DOHH2 (cell line): ENCODE data around the gene SH3PXD2A.
"Not testable (repeated sequence)": the region's sequence is repeated elsewhere in the genome, so short reads cannot be mapped to it uniquely, and the experiment has no call there.

Experiments
- H3F3A ChIP-seq: fragments of 200-600 bp; sonication (generic), shearing (Covaris generic); 2 replicates; pipeline ENCODE4 v1.6.0; 2016; ENCODE audit warnings: antibody characterized with exemption, mild to moderate bottlenecking; ENCODE audit not compliant: control insufficient read depth, insufficient read depth
- H3K27ac ChIP-seq: fragments of 200-600 bp; sonication (generic); 2 replicates; pipeline ENCODE4 v1.5.1; 2014; ENCODE audit warnings: low read depth, mild to moderate bottlenecking, low read length, moderate library complexity
- H3K27me3 ChIP-seq: fragments of 200-600 bp; sonication (generic); 2 replicates; pipeline ENCODE4 v1.6.1; 2014; ENCODE audit warnings: mild to moderate bottlenecking, low read length, mixed read lengths; ENCODE audit not compliant: control insufficient read depth
- H3K36me3 ChIP-seq: fragments of 200-600 bp; sonication (generic); 2 replicates; pipeline ENCODE4 v1.6.1; 2014; ENCODE audit warnings: mild to moderate bottlenecking, low read length, moderate library complexity, mixed read lengths; ENCODE audit not compliant: control insufficient read depth
- H3K4me1 ChIP-seq: fragments of 200-600 bp; sonication (generic); 2 replicates; pipeline ENCODE4 v1.6.1; 2014; ENCODE audit warnings: mild to moderate bottlenecking, low read length, mixed read lengths; ENCODE audit not compliant: control insufficient read depth
- H3K4me2 ChIP-seq: fragments of 200-600 bp; sonication (generic); 2 replicates; pipeline ENCODE4 v1.6.0; 2014; ENCODE audit warnings: mild to moderate bottlenecking, low read length, moderate library complexity
- H3K4me3 ChIP-seq: fragments of 200-600 bp; sonication (generic); 2 replicates; pipeline ENCODE4 v1.5.1; 2014; ENCODE audit warnings: mild to moderate bottlenecking, low read length, mixed read lengths
- H3K79me2 ChIP-seq: fragments of 200-600 bp; sonication (generic); 2 replicates; pipeline ENCODE4 v1.6.1; 2014; ENCODE audit warnings: mild to moderate bottlenecking, low read length, mixed read lengths; ENCODE audit not compliant: control insufficient read depth
- H3K9me2 ChIP-seq: fragments of 200-600 bp; sonication (generic); replicated peaks from 2 replicates; pipeline ENCODE4 v1.6.1; 2014; ENCODE audit warnings: mild to moderate bottlenecking, low read length, mixed read lengths; ENCODE audit not compliant: control insufficient read depth
- H3K9me3 ChIP-seq: fragments of 200-600 bp; sonication (generic); 2 replicates; pipeline ENCODE4 v1.6.1; 2014; ENCODE audit warnings: antibody characterized with exemption, low read length, mixed read lengths; ENCODE audit not compliant: control insufficient read depth, insufficient read depth
- H4K20me1 ChIP-seq: fragments of 200-600 bp; sonication (generic); 2 replicates; pipeline ENCODE4 v1.6.0; 2014; ENCODE audit warnings: low read depth, mild to moderate bottlenecking, antibody characterized with exemption, low read length, moderate library complexity; ENCODE audit not compliant: control insufficient read depth, insufficient read depth
- EZH2phosphoT487 ChIP-seq: fragments of 200-600 bp; sonication (generic); IDR thresholded peaks from 2 replicates; pipeline ENCODE4 v1.6.1; 2017; ENCODE audit warnings: borderline replicate concordance, mild to moderate bottlenecking, antibody characterized with exemption, low read length, moderate library complexity, mixed read lengths
- TF ChIP-seq, protein P1 (sequence below): fragments of 200-600 bp; sonication (generic); IDR thresholded peaks from one replicate; pipeline ENCODE4 v1.5.1; 2014; ENCODE audit warnings: antibody characterized with exemption, mild to moderate bottlenecking, low read depth, low read length; ENCODE audit not compliant: poor library complexity, severe bottlenecking

SH3PXD2A gene

GRCh38 chr10:103732339-103733044 is 122.9 kb downstream of the SH3PXD2A start:
- H3K36me3 ChIP-seq: no peaks in the 10 kb centered on the region
- no peaks in the 10 kb centered on the region for H3K9me3 ChIP-seq
- H3K79me2 ChIP-seq: no peaks in the 10 kb centered on the region
- no peak overlapping the region for H3K27ac ChIP-seq
- H3F3A ChIP-seq: no peaks in the 10 kb centered on the region
- H3K4me3 ChIP-seq: no peak overlapping the region
- TF ChIP-seq, protein P1, sequence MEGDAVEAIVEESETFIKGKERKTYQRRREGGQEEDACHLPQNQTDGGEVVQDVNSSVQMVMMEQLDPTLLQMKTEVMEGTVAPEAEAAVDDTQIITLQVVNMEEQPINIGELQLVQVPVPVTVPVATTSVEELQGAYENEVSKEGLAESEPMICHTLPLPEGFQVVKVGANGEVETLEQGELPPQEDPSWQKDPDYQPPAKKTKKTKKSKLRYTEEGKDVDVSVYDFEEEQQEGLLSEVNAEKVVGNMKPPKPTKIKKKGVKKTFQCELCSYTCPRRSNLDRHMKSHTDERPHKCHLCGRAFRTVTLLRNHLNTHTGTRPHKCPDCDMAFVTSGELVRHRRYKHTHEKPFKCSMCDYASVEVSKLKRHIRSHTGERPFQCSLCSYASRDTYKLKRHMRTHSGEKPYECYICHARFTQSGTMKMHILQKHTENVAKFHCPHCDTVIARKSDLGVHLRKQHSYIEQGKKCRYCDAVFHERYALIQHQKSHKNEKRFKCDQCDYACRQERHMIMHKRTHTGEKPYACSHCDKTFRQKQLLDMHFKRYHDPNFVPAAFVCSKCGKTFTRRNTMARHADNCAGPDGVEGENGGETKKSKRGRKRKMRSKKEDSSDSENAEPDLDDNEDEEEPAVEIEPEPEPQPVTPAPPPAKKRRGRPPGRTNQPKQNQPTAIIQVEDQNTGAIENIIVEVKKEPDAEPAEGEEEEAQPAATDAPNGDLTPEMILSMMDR: no peak
- TF ChIP-seq EZH2phosphoT487: no peak
- H3K9me2 ChIP-seq: no peaks in the 10 kb centered on the region
- no peak overlapping the region for H3K4me2 ChIP-seq
- H3K27me3 ChIP-seq: no peaks in the 10 kb centered on the region; the same call in 1 of the 2 replicates
- H3K4me1 ChIP-seq: no peaks in the 10 kb centered on the region
- H4K20me1 ChIP-seq: no peaks in the 10 kb centered on the region

DNA sequence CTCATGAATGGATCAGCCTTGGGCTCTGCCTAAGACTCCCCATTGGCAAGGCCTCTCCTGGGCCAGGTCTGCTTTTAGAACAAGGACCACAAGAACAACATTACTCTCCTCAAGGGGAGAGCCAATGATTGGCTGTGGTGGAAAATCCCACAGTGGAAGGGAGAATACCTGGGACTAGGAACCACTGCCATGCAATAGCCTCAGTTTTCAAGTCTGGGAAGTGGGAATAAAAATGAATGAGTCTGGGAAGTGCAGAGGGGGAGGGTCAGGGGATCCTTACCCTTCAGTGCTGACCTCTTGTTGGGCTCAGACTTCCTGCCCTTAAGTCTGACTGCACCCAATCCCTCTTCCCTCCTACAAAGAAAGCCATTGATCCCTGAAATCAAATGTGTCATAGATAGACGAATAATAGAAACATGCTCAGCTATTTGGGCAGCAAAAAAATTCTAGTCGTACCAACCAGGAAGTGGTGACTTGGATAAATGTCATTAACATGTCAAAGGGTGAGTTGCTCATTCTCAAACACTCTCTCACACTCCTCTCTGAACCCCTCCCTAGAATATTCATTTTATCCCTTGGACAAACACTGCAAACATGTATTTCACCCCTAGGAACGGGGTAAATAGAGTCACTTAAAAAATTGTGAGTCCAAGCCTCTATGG is 123.6 kb downstream of the SH3PXD2A start:
- H3K36me3 ChIP-seq: no peaks in the 10 kb centered on the region
- no peaks in the 10 kb centered on the region for H3F3A ChIP-seq
- H3K27me3 ChIP-seq: no peaks in the 10 kb centered on the region
- H3K4me2 ChIP-seq: no peak overlapping the region
- no peak overlapping the region for H3K4me3 ChIP-seq
- no peaks in the 10 kb centered on the region for H3K4me1 ChIP-seq
- TF ChIP-seq EZH2phosphoT487: no peak
- TF ChIP-seq, protein P1: no peak
- no peaks in the 10 kb centered on the region for H3K9me3 ChIP-seq
- H3K9me2 ChIP-seq: no peaks in the 10 kb centered on the region
- no peak overlapping the region for H3K27ac ChIP-seq
- H4K20me1 ChIP-seq: no peaks in the 10 kb centered on the region
- no peaks in the 10 kb centered on the region for H3K79me2 ChIP-seq

GRCh38 chr10:103731026-103731425 is 124.3 kb downstream of the SH3PXD2A start:
- H3K27me3 ChIP-seq, H3K4me2 ChIP-seq, H3K36me3 ChIP-seq, H3F3A ChIP-seq, H3K9me3 ChIP-seq, H3K9me2 ChIP-seq, H3K27ac ChIP-seq, H3K4me3 ChIP-seq, H4K20me1 ChIP-seq, H3K4me1 ChIP-seq, H3K79me2 ChIP-seq: not testable (repeated sequence)

DNA sequence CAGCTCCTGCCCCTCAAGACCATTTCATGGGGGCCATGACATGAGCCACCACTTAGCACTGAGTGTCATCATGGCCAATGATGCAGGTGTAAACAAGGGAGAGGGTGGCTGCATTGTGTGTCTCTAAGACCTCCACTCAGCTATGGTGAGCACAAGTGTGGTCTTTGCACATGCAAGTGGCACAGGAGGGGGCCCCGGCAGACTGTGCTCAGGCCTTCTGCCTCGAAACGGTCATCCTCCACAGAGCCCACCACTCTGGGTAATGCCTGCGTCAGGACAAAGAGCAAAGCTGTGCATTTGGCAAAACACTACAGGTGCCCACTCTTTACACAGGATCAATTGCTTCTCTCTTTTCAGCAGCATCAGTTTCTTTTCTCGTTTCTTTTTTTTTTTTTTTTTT is 125.5 kb downstream of the SH3PXD2A start:
- Histone ChIP-seq H3F3A (no peaks in the 10 kb centered on the region), H3K27ac (no peak overlapping the region), H3K9me3 (no peaks in the 10 kb centered on the region), H3K4me3 (no peak overlapping the region), H3K4me2 (no peak overlapping the region), H3K79me2 (no peaks in the 10 kb centered on the region), H4K20me1 (no peaks in the 10 kb centered on the region), H3K27me3 (no peaks in the 10 kb centered on the region), H3K36me3 (no peaks in the 10 kb centered on the region), H3K4me1 (no peaks in the 10 kb centered on the region), H3K9me2 (no peaks in the 10 kb centered on the region)
- TF ChIP-seq EZH2phosphoT487: no peak
- TF ChIP-seq, protein P1: no peak
